SK-N-SH treated with all-trans-retinoic acid at 6 μM for 48 hours (cell line): ENCODE measurements around the gene GOLGA6L7.

Source experiments
- BACH2 ChIP-seq: fragments of 250-450 bp; sonication (Bioruptor Pico); IDR thresholded peaks from 2 replicates; pipeline ENCODE4 v1.9.0; 2021; ENCODE audit warnings: mild to moderate bottlenecking, borderline replicate concordance
- CSDC2 ChIP-seq: fragments of 250-450 bp; sonication (Bioruptor Pico); IDR thresholded peaks from 2 replicates; pipeline ENCODE4 v1.5.0; 2020; ENCODE audit warnings: mild to moderate bottlenecking, moderate library complexity
- OSR1 ChIP-seq: fragments of 250-450 bp; sonication (Bioruptor Pico); IDR thresholded peaks from 2 replicates; pipeline ENCODE4 v1.8.0; 2022; ENCODE audit warnings: moderate library complexity, mild to moderate bottlenecking, inconsistent platforms
- RARB ChIP-seq: fragments of 250-450 bp; sonication (Bioruptor Pico); IDR thresholded peaks from 2 replicates; pipeline ENCODE4 v1.8.0; 2021; ENCODE audit warnings: mild to moderate bottlenecking, moderate library complexity
- TCF4 ChIP-seq: fragments of 250-450 bp; sonication (Bioruptor Pico); IDR thresholded peaks from 2 replicates; pipeline ENCODE4 v1.8.0; 2021; ENCODE audit warnings: mild to moderate bottlenecking, moderate library complexity, borderline replicate concordance
- TSHZ2 ChIP-seq: fragments of 250-450 bp; sonication (Bioruptor Pico); IDR thresholded peaks from 2 replicates; pipeline ENCODE4 v1.5.0; 2020; ENCODE audit warnings: mild to moderate bottlenecking, moderate library complexity
- ZFP3 ChIP-seq: fragments of 250-450 bp; sonication (Bioruptor Pico); IDR thresholded peaks from 2 replicates; pipeline ENCODE4 v1.5.0; 2020; ENCODE audit warnings: mild to moderate bottlenecking, moderate library complexity
- ZFP30 ChIP-seq: fragments of 450-650 bp; formaldehyde crosslinking; IDR thresholded peaks from 2 replicates; pipeline ENCODE4 v1.5.0; 2022; ENCODE audit warnings: mild to moderate bottlenecking, moderate library complexity

GRCh38 chr15:28881600-28881999 is 33.2 kb upstream of the GOLGA6L7 start:
- TF ChIP-seq ZFP3 (CRISPR knock-in tag) (no peak), OSR1 (no peak), RARB (no peak), TCF4 (no peak), CSDC2 (no peak), ZFP30 (no peak), TSHZ2 (no peak), BACH2 (CRISPR knock-in tag) (no peak)
